HCT116 (cell line): ENCODE data around the gene TRIM56. TPM values are rescaled to one million over a fixed set of nuclear protein-coding genes. Genes with fewer than 3 reads are reported as not detected.

Experiments
- ATAC-seq: fragments of 200-7000 bp; cut with Tn5 transposase; 2 replicates; pipeline ENCODE4 v1.9.1; 2020; ENCODE audit warnings: mild to moderate bottlenecking, moderate library complexity
- BruUV-seq: library from RNA; stranded (reverse); fragments of 400-500 nt; replicated peaks from 2 replicates; lab custom pipeline; 2021; lab: Mats Ljungman, UMichigan
- CTCF ChIA-PET: fragments of 300-600 bp; sonication (Branson Sonifier 250); formaldehyde crosslinking; loops from one replicate; lab custom pipeline; 2021; ENCODE audit warnings: antibody characterized with exemption; lab: Charles Lee
- POLR2A ChIA-PET: fragments of 300-600, 350-600 bp; sonication (Branson Sonifier 250); formaldehyde crosslinking; loops from one replicate; lab custom pipeline; 2021; ENCODE audit warnings: antibody characterized with exemption; lab: Charles Lee
- RAD21 ChIA-PET, 2 experiments: fragments of 300-600 bp; sonication (Branson Sonifier 250); formaldehyde crosslinking; loops; one replicate each; lab custom pipeline; 2023; ENCODE audit warnings: low total read pairs in 2 of 2; ENCODE audit not compliant: uncharacterized antibody in 2 of 2, unreplicated experiment in 2 of 2, low non-redundant PET in 1 of 2; lab: Charles Lee
- DNase-seq: peaks from one replicate; pipeline ENCODE4 v3.0.0-alpha.2; 2010; ENCODE audit warnings: low read depth, low spot score
- H2AFZ ChIP-seq: fragments of 200-600 bp; shearing (Covaris generic), sonication (generic); 2 replicates; pipeline ENCODE4 v1.6.1; 2017; ENCODE audit warnings: low read depth, mixed run types, mixed read lengths, antibody characterized with exemption, low read length; ENCODE audit not compliant: poor library complexity, severe bottlenecking
- H3K27ac ChIP-seq: 2 replicates; pipeline ENCODE4 v1.5.1; 2012; ENCODE audit warnings: low read depth, low read length
- H3K27me3 ChIP-seq: fragments of 200-600 bp; sonication (generic); 2 replicates; pipeline ENCODE4 v1.6.1; 2016; ENCODE audit warnings: mixed run types, low read length, mixed read lengths; ENCODE audit not compliant: insufficient read depth
- H3K36me3 ChIP-seq, 2 experiments: fragments of 200-500 bp in 1 of 2; fragments of 200-600 bp in 1 of 2; sonication (Bioruptor generic) in 1 of 2; sonication (generic) in 1 of 2; 2 replicates each; pipeline versions ENCODE4 v1.5.1 to v1.6.1; 2014 to 2016; ENCODE audit warnings: low read length in 2 of 2, inconsistent platforms in 1 of 2, mixed read lengths in 1 of 2, mixed run types in 1 of 2; ENCODE audit not compliant: insufficient read depth in 2 of 2, control insufficient read depth in 1 of 2
- H3K4me1 ChIP-seq, 2 experiments: fragments of 200-600 bp in 1 of 2; sonication (generic) in 1 of 2; 2 replicates each; pipeline versions ENCODE4 v1.5.1 to v1.6.1; 2012 to 2017; ENCODE audit warnings: low read length in 2 of 2, inconsistent platforms in 1 of 2, mild to moderate bottlenecking in 1 of 2, mixed read lengths in 1 of 2, mixed run types in 1 of 2, moderate library complexity in 1 of 2; ENCODE audit not compliant: insufficient read depth in 2 of 2, control insufficient read depth in 1 of 2
- H3K4me2 ChIP-seq: fragments of 200-600 bp; sonication (generic); 2 replicates; pipeline ENCODE4 v1.6.1; 2017; ENCODE audit warnings: mixed run types, low read length, mixed read lengths
- H3K4me3 ChIP-seq, 2 experiments: fragments of 200-600 bp in 1 of 2; sonication (generic) in 1 of 2; replicated peaks in 1 of 2; 2 replicates each; pipeline ENCODE4 v1.5.1; 2011 to 2016; ENCODE audit warnings: low read length in 2 of 2, control low read depth in 1 of 2, low read depth in 1 of 2, mild to moderate bottlenecking in 1 of 2, mixed read lengths in 1 of 2, mixed run types in 1 of 2
- H3K79me2 ChIP-seq: fragments of 200-600 bp; sonication (generic); 2 replicates; pipeline ENCODE4 v1.6.1; 2017; ENCODE audit warnings: mild to moderate bottlenecking, mixed run types, low read length, moderate library complexity, mixed read lengths; ENCODE audit not compliant: insufficient read depth
- H3K9ac ChIP-seq: fragments of 200-600 bp; sonication (generic); 2 replicates; pipeline ENCODE4 v1.6.1; 2016; ENCODE audit warnings: low read length, mixed read lengths
- H3K9me2 ChIP-seq: fragments of 200-600 bp; sonication (generic), shearing (Covaris generic); 2 replicates; pipeline ENCODE4 v1.6.1; 2017; ENCODE audit warnings: mixed run types, mild to moderate bottlenecking, moderate library complexity; ENCODE audit not compliant: insufficient read depth
- H3K9me3 ChIP-seq, 2 experiments: fragments of 200-500 bp in 1 of 2; fragments of 200-600 bp in 1 of 2; sonication (Bioruptor generic) in 1 of 2; sonication (generic) in 1 of 2; 2 replicates each; pipeline ENCODE4 v1.6.1; 2014 to 2017; ENCODE audit warnings: low read length in 2 of 2, mixed read lengths in 2 of 2, inconsistent platforms in 1 of 2, low read depth in 1 of 2, mild to moderate bottlenecking in 1 of 2, mixed run types in 1 of 2, moderate library complexity in 1 of 2; ENCODE audit not compliant: control insufficient read depth in 1 of 2, insufficient read depth in 1 of 2
- H4K20me1 ChIP-seq: fragments of 200-600 bp; sonication (generic), shearing (Covaris generic); 2 replicates; pipeline ENCODE4 v1.6.1; 2017; ENCODE audit warnings: mixed run types, mild to moderate bottlenecking, moderate library complexity; ENCODE audit not compliant: insufficient read depth
- CEBPB ChIP-seq: IDR thresholded peaks from 2 replicates; pipeline ENCODE4 v1.6.1; 2012; ENCODE audit warnings: low read depth
- RAD21 ChIP-seq: IDR thresholded peaks from 2 replicates; pipeline ENCODE4 v1.6.1; 2012; ENCODE audit warnings: low read depth, mild to moderate bottlenecking
- TCF7L2 ChIP-seq: IDR thresholded peaks from 2 replicates; pipeline ENCODE4 v1.7.0; 2011; ENCODE audit warnings: borderline replicate concordance, inconsistent platforms; ENCODE audit not compliant: insufficient read depth, insufficient read length; ENCODE audit errors: extremely low read depth
- YY1 ChIP-seq: IDR thresholded peaks from 2 replicates; pipeline ENCODE4 v1.6.1; 2011; ENCODE audit warnings: low read length, low read depth, moderate library complexity, mild to moderate bottlenecking; ENCODE audit not compliant: insufficient replicate concordance; ENCODE audit errors: extremely low read depth
- ZFX ChIP-seq: fragments of 450-650 bp; IDR thresholded peaks from 2 replicates; pipeline ENCODE4 v1.6.1; 2017
- intact Hi-C: fragments of 100-400 bp; cut with micrococcal nuclease; formaldehyde crosslinking; loops from 2 replicates; pipeline ENCODE4 v1.10.0; 2022
- total RNA-seq: library from RNA; stranded (reverse); gene quantifications from one replicate; pipeline ENCODE4 v1.2.1, GENCODE V29; 2021; ENCODE audit not compliant: unreplicated experiment
- TF ChIP-seq, protein P1 (sequence below): IDR thresholded peaks from 2 replicates; pipeline ENCODE4 v1.6.1; 2011; ENCODE audit warnings: mild to moderate bottlenecking, low read length, moderate library complexity; ENCODE audit not compliant: insufficient replicate concordance; ENCODE audit errors: extremely low read depth

The TRIM56 gene
- total RNA-seq, 1 experiment from 2014 or later: 25.9 TPM

DNA sequence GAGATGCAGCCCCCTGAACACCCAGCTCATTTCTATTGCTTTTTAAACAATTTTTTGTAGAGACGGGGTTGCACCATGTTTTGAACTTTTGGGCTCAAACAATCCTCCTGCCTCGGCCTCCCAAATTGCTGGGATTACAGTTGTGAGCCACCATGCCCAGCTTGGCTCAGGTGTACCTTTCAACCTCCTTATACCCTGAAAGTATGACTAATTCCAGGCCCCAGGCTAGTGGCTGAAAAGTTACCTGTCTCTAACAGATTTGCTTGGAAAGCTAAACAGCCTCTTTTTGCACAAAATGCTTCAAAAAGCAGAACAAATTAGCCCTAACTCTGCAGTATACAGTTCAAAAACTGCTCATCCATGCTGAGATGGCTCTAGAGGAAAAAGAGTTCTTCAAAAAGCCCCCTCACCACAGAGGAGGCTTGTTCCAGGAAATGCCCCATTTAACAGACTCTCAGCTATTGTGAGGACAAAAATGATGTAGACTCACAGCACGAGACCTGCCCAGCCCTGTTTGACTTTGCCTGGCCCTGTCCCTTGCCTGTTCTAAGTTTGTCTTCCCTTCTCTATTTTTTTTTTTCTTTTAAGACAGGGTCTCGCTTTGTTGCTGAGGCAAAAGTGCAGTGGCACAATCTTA lies 55.6 kb downstream of the TRIM56 start:
- Histone ChIP-seq H3K27ac (peak overlapping the region; percentile 37; the same call in 1 of the 2 replicates), H3K4me2 (peak overlapping the region; percentile 49), H3K4me3 (0 out of 4 replicates have a peak overlapping the region, but pooled peaks of 1 of the 2 experiments have one; percentile 3), H3K9me2 (no peaks in the 10 kb centered on the region), H3K79me2 (no peaks in the 10 kb centered on the region), H3K27me3 (no peaks in the 10 kb centered on the region), H3K9ac (peak overlapping the region; percentile 39), H3K9me3 (no peaks in the 10 kb centered on the region), H2AFZ (peak overlapping the region; percentile 79), H3K36me3 (no peaks in the 10 kb centered on the region), H3K4me1 (peaks cover 34 to 70% of the 10 kb centered on the region in 2 experiments), H4K20me1 (no peaks in the 10 kb centered on the region)
- ChIA-PET POLR2A (interaction anchor here (1.0 to 2.9 kb wide), 8 partner anchors 14 to 56 kb away, joined by 3 to 12 read pairs (median 5); partner anchors contain the start of genes SERPINE1, TRIM56 and VGF), CTCF (interaction anchor here (0.6 to 6.3 kb wide), 7 partner anchors 14 to 271 kb away, joined by 3 to 99 read pairs (median 4); partner anchors contain the start of gene SERPINE1), RAD21 (no interaction called here)
- no TSS peak for BruUV-seq
- ATAC-seq (no peak), DNase-seq (no peak)
- intact Hi-C loops: no loop called here
- TF ChIP-seq CEBPB (no peak), TCF7L2 (no peak), RAD21 (no peak), YY1 (no peak), ZFX (no peak)
- TF ChIP-seq, protein P1, sequence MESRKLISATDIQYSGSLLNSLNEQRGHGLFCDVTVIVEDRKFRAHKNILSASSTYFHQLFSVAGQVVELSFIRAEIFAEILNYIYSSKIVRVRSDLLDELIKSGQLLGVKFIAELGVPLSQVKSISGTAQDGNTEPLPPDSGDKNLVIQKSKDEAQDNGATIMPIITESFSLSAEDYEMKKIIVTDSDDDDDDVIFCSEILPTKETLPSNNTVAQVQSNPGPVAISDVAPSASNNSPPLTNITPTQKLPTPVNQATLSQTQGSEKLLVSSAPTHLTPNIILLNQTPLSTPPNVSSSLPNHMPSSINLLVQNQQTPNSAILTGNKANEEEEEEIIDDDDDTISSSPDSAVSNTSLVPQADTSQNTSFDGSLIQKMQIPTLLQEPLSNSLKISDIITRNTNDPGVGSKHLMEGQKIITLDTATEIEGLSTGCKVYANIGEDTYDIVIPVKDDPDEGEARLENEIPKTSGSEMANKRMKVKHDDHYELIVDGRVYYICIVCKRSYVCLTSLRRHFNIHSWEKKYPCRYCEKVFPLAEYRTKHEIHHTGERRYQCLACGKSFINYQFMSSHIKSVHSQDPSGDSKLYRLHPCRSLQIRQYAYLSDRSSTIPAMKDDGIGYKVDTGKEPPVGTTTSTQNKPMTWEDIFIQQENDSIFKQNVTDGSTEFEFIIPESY: no peak
- TF ChIP-seq, all 23 proteins: peak for 0

Other genes starting within 250 kb of the TRIM56 start
- 24.6 TPM for gene SLC12A9, start 232.8 kb upstream of the TRIM56 start, total RNA-seq
- gene TRIP6, start 218.1 kb upstream of the TRIM56 start, total RNA-seq: 102 TPM
- 252 TPM for gene SRRT, start 210.4 kb upstream of the TRIM56 start, total RNA-seq
- gene UFSP1, start 195.8 kb upstream of the TRIM56 start, total RNA-seq: 5.6 TPM
- 1.8 TPM for gene ACHE, start 189.6 kb upstream of the TRIM56 start, total RNA-seq
- gene MUC3A, start 135.9 kb upstream of the TRIM56 start, total RNA-seq: 30.8 TPM
- gene MUC12, start 115.9 kb upstream of the TRIM56 start, total RNA-seq: 0.64 TPM
- not detected for gene MUC17, start 65.4 kb upstream of the TRIM56 start, total RNA-seq
- gene SERPINE1, start 41.6 kb downstream of the TRIM56 start, total RNA-seq: 12.8 TPM
- gene AP1S1, start 69.0 kb downstream of the TRIM56 start, total RNA-seq: 130 TPM
- gene VGF, start 80.1 kb downstream of the TRIM56 start, total RNA-seq: 43.2 TPM
- 2.0 TPM for gene NAT16, start 94.8 kb downstream of the TRIM56 start, total RNA-seq
- gene MOGAT3, start 115.6 kb downstream of the TRIM56 start, total RNA-seq: not detected
- 83.7 TPM for gene PLOD3, start 132.1 kb downstream of the TRIM56 start, total RNA-seq
- 69.4 TPM for gene ZNHIT1, start 132.7 kb downstream of the TRIM56 start, total RNA-seq
- gene CLDN15, start 152.3 kb downstream of the TRIM56 start, total RNA-seq: 16.9 TPM
- 114 TPM for gene FIS1, start 159.6 kb downstream of the TRIM56 start, total RNA-seq
- gene IFT22, start 236.3 kb downstream of the TRIM56 start, total RNA-seq: 27.2 TPM